ENCODE measurements around the gene TLNRD1. TPM values are rescaled to one million over a fixed set of nuclear protein-coding genes. Genes with fewer than 3 reads are reported as not detected.

TLNRD1 gene
- total RNA-seq, 1 donor from 2014 or later: 10.8 TPM

DNA sequence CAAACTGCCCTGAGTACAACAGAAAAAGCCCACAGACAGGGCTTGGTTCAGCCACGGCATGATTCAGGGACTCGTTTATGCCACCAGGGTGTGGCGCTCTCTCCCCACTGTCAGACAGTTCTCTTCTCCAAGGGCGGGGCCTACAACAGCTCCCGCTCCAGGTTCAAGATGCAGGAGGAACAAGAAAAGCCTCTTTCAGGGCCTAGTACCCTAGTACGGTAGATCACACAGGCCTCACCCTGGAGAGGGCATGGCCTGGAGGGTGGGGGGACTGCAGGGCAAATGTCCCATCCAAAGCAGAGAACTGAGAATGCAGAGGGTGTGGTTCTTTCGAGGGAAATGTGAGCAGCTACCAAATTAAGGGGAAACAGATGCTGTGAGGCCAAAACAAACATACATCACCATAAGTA, 23.1 kb upstream of the TLNRD1 start:
- no peak for DNase-seq (ENCODE audit: low read depth)

DNA sequence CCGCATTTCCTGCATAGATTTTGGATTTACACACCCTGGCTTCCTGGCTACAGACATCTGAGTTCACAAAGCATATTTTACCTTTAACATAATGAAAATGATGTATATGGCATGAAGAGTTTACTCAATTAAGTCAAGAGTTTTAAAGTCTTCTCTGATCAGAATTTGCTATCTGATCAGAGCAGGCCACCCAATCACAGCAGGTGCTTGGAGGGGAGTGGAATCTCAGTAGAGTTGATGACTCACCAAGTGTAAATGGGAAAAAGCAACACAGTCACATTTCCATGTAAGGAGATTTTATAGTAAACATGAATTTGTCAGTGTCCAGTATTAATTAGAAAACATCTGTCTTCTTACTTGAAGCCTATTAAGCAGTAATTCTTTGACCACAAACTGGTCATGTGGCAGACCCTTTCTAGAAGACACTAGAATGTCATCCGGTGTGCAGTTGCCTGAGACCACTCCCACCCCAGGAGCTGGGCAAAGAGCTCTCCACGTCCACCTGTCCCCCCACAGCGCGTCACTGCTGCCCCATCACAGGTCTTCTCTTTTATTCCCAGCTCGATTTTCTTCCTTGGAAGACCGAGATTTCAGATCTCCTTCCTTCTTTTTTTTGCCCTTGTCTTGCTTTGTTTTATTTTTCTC, 21.9 kb upstream of the TLNRD1 start:
- peak; percentile 65 for DNase-seq (ENCODE audit: low read depth)

DNA sequence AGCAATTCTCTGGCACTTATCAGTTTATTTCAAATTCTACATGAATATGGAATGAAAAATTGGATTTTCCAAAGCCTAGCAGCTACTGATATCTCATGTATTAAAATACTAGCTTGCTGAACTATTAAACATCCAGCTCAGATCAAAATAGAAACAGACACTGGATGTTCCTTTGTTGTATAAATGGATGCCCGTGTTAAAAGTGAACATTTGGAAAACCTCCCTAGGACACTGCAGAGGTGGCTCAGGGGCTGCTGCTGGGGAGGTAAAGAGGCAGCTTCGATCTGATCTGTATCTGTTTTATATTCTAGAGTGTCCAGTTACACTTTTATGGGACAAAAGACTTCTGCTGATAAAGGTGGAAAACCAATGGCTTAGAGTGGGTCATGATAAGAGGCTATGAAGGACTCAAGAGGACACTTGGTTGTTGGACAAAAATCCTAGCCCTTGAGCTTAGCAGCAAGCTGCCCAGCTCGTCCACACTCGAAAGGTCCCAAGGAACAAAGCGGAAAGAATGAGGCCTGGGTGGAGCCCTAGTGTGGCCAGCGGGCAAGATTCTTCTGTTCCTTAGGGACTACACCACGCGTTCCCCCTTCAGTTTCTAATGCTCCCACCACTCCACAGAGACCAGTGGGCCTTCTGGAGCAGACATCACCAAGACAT, 21.1 kb upstream of the TLNRD1 start:
- no peak for DNase-seq (ENCODE audit: low read depth)

DNA sequence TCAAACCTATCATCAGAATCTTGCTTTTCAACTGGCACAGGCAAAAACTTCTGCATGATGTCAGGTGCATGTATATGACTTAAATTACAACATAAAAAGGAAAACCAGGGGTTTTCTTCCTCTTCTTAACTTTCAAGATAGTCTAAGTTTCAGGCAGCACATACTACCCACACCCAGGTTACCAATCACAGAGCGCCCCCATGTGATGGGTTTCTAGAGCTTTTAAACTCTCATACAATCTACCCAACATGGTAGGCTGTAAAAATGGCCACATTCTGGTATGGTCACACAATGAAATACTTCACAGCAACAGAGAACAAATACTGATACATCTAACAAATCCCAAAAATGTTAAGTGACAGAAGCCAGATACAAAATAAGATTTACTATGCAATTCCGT, 18.5 kb upstream of the TLNRD1 start:
- no peak for DNase-seq (ENCODE audit: low read depth)

DNA sequence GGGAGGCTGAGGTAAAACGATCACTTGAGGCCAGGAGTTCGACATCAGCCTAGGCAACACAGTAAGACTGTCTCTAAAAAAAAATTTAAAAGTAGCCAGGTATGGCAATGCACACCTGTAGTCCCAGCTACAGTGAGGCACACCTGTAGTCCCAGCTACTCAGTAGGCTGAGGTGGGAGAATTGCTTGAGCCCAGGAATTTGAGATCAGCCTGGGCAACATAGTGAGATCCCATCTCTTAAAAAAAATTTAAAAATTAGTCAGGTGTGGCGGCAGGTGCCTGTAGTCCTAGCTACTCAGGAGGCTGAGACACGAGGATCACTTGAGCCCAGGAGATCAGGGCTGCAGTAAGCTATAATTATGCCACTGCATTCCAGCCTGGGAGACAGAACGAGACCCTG, 17.9 kb upstream of the TLNRD1 start:
- no peak for DNase-seq (ENCODE audit: low read depth)

DNA sequence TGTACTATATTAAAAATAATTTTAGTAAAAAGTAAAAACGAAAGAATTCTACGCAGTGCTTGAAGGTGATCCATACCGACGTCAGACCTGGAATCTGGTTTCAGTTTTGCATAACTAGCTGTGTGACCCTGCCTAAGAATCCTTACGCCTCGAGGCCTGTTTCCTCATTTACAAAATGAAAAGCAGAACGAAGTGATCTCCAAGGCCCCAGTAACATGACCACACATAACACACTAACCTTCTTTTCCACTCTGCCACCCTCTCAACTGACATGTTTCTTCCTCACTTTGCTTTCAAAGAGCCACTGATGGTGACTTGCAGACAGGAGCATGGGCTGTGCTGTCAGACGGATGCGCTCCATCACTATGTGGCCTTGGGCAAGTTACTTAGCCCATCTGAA, 15.9 kb upstream of the TLNRD1 start:
- DNase-seq (ENCODE audit: low read depth): peak; percentile 49

DNA sequence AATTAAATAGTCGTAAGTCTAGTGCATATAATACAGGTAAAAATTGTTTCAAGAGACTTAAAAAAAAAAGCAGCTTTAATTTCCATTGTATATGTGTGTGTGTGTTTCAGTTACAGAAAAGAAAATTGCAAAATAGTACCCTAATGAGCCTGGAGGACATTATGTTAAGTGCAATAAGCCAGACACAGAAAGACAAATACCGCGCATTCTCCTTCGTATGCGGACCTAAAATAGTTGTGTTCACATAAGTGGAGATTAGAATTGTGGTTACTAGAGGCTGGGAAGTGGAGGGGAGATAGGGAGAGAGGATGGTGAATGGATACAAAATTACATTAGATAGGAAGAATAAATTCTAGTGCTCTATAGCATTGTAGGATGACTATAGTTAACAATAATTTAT, 14.7 kb upstream of the TLNRD1 start:
- no peak for DNase-seq (ENCODE audit: low read depth)

DNA sequence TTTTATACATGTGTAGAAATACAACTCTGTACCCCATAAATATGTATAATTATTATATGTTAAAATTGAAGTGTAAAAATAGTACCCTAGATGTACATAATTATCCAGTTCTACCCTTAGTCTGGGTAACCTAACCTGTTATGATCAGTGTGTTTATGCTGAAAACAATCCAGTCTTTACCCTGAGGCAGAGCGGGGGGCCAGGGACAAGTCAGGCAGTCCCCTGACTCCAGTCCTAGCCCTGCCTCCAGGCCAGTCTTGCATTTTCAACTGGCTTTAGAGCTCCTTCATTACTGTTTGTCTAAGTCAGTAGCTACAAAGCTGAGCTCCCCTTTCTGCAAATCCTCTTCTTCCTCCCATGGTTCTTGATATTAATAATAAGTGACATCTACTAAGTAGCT, 14.2 kb upstream of the TLNRD1 start:
- no peak for DNase-seq (ENCODE audit: low read depth)

DNA sequence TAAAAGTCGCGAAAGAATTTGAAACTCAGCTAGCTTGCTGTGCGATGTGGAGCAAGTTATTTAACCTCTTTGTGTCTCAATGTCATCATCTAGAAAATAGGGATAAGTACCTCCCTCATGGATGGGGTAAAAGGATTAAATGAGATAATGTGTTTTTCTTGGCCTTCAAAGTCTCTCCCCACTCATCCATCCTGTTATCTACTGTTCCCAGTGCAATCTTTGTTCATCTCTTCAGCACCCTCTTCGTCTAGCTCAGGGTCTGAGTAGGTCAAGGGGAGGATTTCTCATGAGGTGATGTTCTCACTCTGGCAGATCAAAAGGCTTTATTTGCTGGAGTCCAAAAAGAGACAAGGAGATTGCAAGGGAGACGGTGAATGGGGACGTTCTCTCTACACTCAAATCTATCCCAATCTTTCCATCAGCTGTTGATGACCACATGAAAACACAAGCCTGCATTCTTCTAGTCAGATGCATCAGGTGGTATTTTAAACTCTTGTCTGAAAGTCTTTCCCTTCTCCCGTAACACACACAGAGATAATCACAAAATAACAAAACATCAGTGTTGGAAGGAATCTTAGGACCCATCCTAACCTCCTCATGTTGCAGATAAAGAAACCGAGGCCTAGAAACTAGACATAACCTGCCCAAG, 12.5 kb upstream of the TLNRD1 start:
- no peak for DNase-seq (ENCODE audit: low read depth)

DNA sequence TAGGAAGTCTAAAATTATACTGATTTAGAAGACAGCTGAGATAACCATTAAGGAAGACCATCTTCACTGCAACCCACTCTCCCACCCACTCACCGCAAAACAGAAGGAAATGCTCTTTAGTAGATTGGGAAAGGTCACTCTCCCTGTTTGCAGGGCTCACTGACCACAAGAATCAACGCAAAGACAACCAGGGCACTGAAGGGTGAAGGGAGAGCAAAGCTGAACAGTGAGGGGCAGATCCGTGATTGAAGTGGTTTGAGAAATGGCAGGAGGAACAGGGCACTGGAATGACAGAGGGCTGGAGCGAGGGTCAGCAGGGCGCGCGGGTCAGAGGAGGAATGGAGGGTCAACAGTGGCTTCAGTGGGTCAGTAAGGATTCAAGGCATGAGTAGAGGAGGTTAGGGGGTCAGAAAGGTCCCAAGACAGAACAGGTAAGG, 11.6 kb upstream of the TLNRD1 start:
- peak; percentile 52 for DNase-seq (ENCODE audit: low read depth)

DNA sequence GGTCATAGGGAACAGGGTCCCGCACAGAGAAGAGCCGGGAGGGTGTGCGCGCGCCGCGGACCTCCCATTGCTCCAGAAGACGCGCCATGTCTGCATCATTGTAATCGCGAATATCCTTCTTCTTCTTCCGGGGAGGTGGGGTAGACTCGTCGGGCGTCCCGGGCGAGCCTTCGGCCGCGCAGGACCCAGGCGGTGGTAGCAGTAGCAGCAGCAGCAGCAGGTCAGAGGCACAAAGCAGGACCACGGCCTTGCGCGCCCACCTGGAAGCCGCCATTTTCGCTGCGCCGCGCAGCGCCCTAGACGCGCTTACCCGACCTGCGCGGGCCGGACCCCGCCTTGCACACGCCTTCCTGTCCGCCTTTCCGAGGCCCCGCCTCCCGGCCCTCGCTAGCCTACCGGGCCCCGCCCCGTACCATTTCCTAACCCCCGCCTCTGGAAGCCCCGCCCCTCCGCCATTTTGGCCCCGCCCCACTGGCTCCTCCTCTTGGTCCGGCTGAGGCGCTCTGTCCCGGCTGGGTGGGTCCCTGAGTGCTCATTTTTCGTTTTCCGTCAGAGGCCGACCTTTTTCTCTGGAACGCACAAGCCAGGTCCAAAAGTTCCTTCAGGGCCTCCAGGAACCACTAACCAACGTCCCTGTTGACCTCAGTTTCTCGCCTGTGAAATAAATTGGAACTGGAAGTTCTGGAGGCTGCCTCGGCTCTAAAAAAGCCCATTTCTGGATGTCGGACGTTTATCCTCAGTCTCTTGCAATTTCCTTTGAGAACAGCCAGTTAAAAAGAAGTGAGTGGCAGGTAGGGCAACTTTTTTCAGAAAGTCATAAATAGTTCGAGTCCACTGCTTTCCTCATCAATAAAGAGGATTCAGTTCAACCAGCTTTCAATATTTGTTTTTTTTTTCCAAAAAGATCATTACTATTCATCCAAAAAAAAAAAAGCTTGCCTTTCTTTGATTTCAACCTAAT, 10.9 kb upstream of the TLNRD1 start, which contains the start of gene MESD:
TSS of gene MESD (minus strand) at position 302 of the 961 bp plus-strand sequence. CDS start at position 274, 28 bp downstream.
- peak; percentile 77 for DNase-seq (ENCODE audit: low read depth)

DNA sequence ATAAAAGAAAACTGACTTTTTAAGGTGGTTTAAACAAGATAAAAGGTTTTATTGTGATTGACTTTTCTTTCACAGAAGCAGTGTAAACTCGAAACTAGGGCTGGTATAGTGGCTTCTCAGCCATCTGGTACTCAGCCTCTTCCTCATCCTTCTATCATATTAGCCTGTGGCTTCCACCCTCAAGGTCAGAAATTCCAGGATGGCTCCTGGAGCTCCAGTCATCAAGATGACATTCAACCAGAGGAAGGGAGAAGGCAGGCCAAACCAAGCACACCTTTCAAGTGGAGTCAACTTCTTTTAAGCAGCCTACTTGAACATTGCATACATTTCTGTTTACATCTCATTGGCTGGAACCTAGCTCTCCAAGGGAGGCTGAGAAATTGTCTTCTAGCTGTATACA, 9.8 kb upstream of the TLNRD1 start:
- DNase-seq (ENCODE audit: low read depth): no peak

DNA sequence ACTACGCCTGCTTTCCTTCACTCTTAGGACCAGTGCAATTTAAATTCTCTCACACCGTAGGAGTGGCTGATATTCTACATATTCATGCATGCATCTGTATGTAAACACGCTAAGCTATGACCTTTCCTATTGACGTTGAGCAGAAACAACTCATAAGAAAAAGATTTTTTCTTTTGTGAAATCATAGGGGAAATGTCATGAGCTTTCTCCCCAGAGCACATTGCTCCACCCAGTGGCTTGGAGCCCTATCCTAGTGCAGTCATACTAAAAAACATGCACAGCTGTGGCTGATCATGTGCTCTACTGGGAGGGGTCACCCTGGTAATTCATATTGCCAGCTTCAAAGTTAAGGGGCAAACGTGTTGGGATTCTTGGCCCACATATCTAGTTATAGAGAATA, 9.3 kb upstream of the TLNRD1 start:
- DNase-seq (ENCODE audit: low read depth): no peak

DNA sequence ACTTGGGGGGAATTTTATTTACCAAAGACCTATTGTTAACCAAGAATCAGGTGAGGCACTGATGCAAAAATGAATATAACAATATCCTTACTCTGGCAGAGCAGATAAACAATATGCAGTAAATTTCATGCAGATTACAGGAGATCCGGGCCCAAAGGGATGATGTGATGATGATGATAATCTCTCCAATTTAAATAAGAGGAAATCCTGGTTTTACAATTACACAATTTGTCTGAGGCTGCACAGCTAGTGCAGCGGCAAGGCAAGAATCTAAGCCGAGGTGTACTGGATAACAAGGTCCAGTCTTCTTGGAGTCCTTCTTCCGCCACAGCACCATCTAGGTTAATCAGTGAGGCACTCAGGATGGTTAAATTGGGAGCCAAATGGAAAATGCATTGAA, 8.7 kb upstream of the TLNRD1 start:
- no peak for DNase-seq (ENCODE audit: low read depth)

DNA sequence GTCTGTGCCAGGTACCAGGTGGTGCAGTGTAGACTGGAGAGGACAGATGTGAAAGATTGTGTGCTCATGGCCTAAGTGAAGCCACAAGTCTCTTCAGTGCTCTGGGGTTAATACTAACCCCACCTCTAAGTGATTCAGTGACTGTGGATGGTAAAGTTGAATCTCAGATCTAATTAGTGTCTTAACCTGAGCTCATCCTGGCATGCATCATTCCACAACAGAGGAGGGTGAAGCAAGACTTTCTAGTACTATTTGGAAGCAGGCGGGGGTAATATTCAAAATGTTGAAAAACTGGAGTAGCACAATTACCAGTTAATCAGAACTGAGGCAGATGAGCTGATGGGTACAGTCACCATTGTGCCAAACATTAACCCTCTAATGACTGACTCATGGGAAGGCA, 8.3 kb upstream of the TLNRD1 start:
- DNase-seq (ENCODE audit: low read depth): no peak

DNA sequence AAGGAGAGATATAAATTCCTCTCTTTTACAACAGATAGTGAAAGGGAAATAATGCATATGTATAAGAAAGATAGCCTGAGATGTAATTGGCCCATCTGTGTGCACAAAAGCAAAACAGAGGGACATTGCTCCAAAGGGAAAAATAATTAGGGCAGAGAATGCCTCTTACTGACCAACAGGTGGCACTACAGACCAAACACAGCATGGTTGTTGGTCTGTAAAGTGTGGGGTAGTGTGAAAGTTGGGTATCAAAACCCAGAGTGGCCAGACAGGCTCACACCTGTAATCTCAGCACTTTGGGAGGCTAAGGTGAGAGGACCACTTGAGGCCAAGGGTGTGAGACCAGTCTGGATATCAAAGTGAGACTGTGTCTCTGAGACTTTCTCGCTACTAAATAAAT, 4.5 kb upstream of the TLNRD1 start:
- no peak for DNase-seq (ENCODE audit: low read depth)

DNA sequence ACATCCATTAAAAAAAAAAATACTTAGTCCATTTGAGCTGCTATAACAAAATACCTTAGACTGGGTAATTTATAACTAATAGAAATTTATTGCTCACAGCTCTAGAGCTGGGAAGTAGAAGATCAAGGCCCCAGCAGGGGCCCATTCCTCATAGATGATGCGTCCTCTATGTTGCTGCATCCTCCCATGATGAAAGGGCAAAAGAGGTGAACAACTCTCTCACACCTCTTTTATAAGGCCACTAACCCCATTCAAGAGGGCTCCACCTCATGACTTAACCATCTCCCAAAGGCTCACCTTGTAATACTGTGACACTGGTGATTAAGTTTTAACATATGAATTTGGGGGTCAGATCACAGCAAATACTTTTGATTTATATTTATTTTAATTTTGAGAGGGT, 3.0 kb upstream of the TLNRD1 start:
- DNase-seq (ENCODE audit: low read depth): no peak

DNA sequence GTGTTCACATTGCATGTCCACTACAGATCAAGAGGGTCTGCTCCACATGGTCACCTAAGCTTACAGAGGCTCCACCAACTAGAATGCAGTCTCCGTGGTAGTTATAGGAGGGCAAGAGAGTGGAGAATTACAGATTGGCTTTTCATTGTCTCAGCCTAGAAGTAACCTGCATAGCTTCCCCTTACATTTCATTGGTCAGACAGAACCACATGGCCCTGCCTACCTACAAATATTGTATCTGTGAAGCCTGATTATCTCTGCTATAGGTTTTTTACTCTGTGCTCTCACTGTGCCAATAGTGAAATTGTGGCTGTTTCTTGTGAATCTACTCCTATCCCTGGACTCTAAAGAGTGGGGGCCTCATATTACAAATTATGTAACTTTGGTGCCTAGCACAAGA, 2.5 kb upstream of the TLNRD1 start:
- no peak for DNase-seq (ENCODE audit: low read depth)

DNA sequence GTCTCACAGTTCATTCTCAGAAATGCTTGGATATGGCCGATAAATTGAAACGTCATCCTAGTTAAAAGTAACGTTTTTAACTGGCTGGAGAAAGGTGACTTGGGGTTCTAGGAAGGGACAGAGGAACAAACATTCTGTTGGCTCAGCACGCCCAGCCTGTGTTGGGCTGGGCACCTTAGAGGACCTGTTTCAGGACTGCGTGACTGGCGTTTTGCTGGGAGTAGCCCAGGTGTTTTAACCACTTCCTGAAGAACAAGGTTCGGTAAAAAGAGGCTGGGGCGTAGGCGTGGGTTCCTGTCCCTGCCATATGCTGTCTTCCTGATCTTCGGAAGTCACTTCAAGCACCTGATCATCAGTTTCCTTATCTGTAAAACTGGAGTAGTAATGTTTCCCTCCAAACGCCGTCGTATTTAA, 1.1 kb upstream of the TLNRD1 start:
- no peak for DNase-seq (ENCODE audit: low read depth)

DNA sequence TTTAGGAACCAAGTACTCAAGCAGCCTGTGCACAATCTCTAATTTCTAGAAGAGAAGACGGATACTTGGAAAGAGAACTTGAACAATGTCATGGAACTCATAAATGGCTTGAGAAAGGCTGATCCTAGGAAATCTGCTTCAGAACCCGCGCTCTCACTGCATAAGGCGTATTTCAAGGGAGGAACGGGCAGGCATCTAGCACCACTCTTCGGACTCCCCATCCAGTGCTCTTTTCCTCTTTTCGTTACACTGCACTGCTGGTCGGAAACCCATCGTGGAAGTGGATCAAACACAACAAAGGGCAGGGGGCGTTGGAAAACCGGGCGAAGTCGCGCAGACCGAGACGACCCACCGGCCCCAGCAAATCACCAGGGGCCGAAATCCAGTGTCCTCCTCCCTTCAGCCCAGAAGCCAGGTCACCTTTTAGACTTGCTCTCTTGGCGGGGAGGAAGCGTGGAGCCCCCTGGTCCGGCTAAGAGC, 539 bp upstream of the TLNRD1 start:
- DNase-seq (ENCODE audit: low read depth): no peak

DNA sequence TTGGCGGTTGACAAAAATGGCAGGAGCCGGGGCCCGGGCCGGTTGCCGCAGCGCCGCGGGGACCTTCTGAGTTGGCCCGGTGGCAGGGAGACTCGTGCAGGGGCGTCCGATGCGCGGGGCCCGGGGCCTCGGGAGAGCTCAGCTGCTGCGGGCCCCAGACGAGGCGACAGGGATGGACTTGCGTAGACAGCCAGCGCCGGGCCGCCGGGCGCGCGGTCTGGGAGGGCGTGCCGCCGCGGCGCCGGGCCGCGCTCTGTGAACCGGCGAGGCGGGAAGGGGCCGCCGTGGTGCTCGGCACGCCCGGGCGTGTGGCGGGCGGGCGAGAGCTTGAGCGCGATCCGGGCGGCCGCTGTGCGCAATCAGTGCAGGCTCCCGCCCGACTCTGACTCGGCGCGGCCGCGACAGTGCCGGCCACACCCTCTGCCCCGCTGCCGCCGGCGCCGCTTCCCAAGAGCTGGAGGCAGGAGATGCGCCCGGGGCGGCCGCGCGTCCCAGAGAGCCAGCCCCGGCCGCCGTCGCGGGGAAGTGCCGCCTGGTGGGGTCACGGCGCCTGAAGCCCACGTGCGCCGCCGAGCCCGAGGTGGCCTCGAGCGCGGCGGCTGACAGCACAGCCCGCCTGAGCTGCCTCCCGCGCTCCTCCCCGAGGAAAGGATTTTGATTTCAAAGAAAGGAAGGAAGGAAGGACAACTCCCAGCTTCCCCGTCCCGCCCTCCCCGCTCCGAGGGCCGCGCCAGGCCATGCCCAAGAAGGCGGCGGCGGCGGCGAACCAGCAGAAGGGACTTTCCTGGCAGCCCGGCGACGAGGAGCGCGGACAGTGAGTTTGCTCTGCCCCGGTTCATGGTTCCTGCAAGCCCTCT, 657 bp downstream of the TLNRD1 start:
- DNase-seq (ENCODE audit: low read depth): no peak
